HCT116 (cell line): ENCODE data around the gene TMTC2. TPM values are rescaled to one million over a fixed set of nuclear protein-coding genes. Genes with fewer than 3 reads are reported as not detected.

ENCODE experiments used
- ATAC-seq: fragments of 200-7000 bp; cut with Tn5 transposase; 2 replicates; pipeline ENCODE4 v1.9.1; 2020; ENCODE audit warnings: mild to moderate bottlenecking, moderate library complexity
- BruUV-seq: library from RNA; stranded (reverse); fragments of 400-500 nt; replicated peaks from 2 replicates; lab custom pipeline; 2021; lab: Mats Ljungman, UMichigan
- CTCF ChIA-PET: fragments of 300-600 bp; sonication (Branson Sonifier 250); formaldehyde crosslinking; loops from one replicate; lab custom pipeline; 2021; ENCODE audit warnings: antibody characterized with exemption; lab: Charles Lee
- POLR2A ChIA-PET: fragments of 300-600, 350-600 bp; sonication (Branson Sonifier 250); formaldehyde crosslinking; loops from one replicate; lab custom pipeline; 2021; ENCODE audit warnings: antibody characterized with exemption; lab: Charles Lee
- RAD21 ChIA-PET, 2 experiments: fragments of 300-600 bp; sonication (Branson Sonifier 250); formaldehyde crosslinking; loops; one replicate each; lab custom pipeline; 2023; ENCODE audit warnings: low total read pairs in 2 of 2; ENCODE audit not compliant: uncharacterized antibody in 2 of 2, unreplicated experiment in 2 of 2, low non-redundant PET in 1 of 2; lab: Charles Lee
- DNase-seq: peaks from one replicate; pipeline ENCODE4 v3.0.0-alpha.2; 2010; ENCODE audit warnings: low read depth, low spot score
- H2AFZ ChIP-seq: fragments of 200-600 bp; shearing (Covaris generic), sonication (generic); 2 replicates; pipeline ENCODE4 v1.6.1; 2017; ENCODE audit warnings: low read depth, mixed run types, mixed read lengths, antibody characterized with exemption, low read length; ENCODE audit not compliant: poor library complexity, severe bottlenecking
- H3K27ac ChIP-seq: 2 replicates; pipeline ENCODE4 v1.5.1; 2012; ENCODE audit warnings: low read depth, low read length
- H3K27me3 ChIP-seq: fragments of 200-600 bp; sonication (generic); 2 replicates; pipeline ENCODE4 v1.6.1; 2016; ENCODE audit warnings: mixed run types, low read length, mixed read lengths; ENCODE audit not compliant: insufficient read depth
- H3K36me3 ChIP-seq, 2 experiments: fragments of 200-500 bp in 1 of 2; fragments of 200-600 bp in 1 of 2; sonication (Bioruptor generic) in 1 of 2; sonication (generic) in 1 of 2; 2 replicates each; pipeline versions ENCODE4 v1.5.1 to v1.6.1; 2014 to 2016; ENCODE audit warnings: low read length in 2 of 2, inconsistent platforms in 1 of 2, mixed read lengths in 1 of 2, mixed run types in 1 of 2; ENCODE audit not compliant: insufficient read depth in 2 of 2, control insufficient read depth in 1 of 2
- H3K4me1 ChIP-seq, 2 experiments: fragments of 200-600 bp in 1 of 2; sonication (generic) in 1 of 2; 2 replicates each; pipeline versions ENCODE4 v1.5.1 to v1.6.1; 2012 to 2017; ENCODE audit warnings: low read length in 2 of 2, inconsistent platforms in 1 of 2, mild to moderate bottlenecking in 1 of 2, mixed read lengths in 1 of 2, mixed run types in 1 of 2, moderate library complexity in 1 of 2; ENCODE audit not compliant: insufficient read depth in 2 of 2, control insufficient read depth in 1 of 2
- H3K4me2 ChIP-seq: fragments of 200-600 bp; sonication (generic); 2 replicates; pipeline ENCODE4 v1.6.1; 2017; ENCODE audit warnings: mixed run types, low read length, mixed read lengths
- H3K4me3 ChIP-seq, 2 experiments: fragments of 200-600 bp in 1 of 2; sonication (generic) in 1 of 2; replicated peaks in 1 of 2; 2 replicates each; pipeline ENCODE4 v1.5.1; 2011 to 2016; ENCODE audit warnings: low read length in 2 of 2, control low read depth in 1 of 2, low read depth in 1 of 2, mild to moderate bottlenecking in 1 of 2, mixed read lengths in 1 of 2, mixed run types in 1 of 2
- H3K79me2 ChIP-seq: fragments of 200-600 bp; sonication (generic); 2 replicates; pipeline ENCODE4 v1.6.1; 2017; ENCODE audit warnings: mild to moderate bottlenecking, mixed run types, low read length, moderate library complexity, mixed read lengths; ENCODE audit not compliant: insufficient read depth
- H3K9ac ChIP-seq: fragments of 200-600 bp; sonication (generic); 2 replicates; pipeline ENCODE4 v1.6.1; 2016; ENCODE audit warnings: low read length, mixed read lengths
- H3K9me2 ChIP-seq: fragments of 200-600 bp; sonication (generic), shearing (Covaris generic); 2 replicates; pipeline ENCODE4 v1.6.1; 2017; ENCODE audit warnings: mixed run types, mild to moderate bottlenecking, moderate library complexity; ENCODE audit not compliant: insufficient read depth
- H3K9me3 ChIP-seq, 2 experiments: fragments of 200-500 bp in 1 of 2; fragments of 200-600 bp in 1 of 2; sonication (Bioruptor generic) in 1 of 2; sonication (generic) in 1 of 2; 2 replicates each; pipeline ENCODE4 v1.6.1; 2014 to 2017; ENCODE audit warnings: low read length in 2 of 2, mixed read lengths in 2 of 2, inconsistent platforms in 1 of 2, low read depth in 1 of 2, mild to moderate bottlenecking in 1 of 2, mixed run types in 1 of 2, moderate library complexity in 1 of 2; ENCODE audit not compliant: control insufficient read depth in 1 of 2, insufficient read depth in 1 of 2
- H4K20me1 ChIP-seq: fragments of 200-600 bp; sonication (generic), shearing (Covaris generic); 2 replicates; pipeline ENCODE4 v1.6.1; 2017; ENCODE audit warnings: mixed run types, mild to moderate bottlenecking, moderate library complexity; ENCODE audit not compliant: insufficient read depth
- ATF3 ChIP-seq: IDR thresholded peaks from 2 replicates; pipeline ENCODE4 v1.6.1; 2012
- CEBPB ChIP-seq: IDR thresholded peaks from 2 replicates; pipeline ENCODE4 v1.6.1; 2012; ENCODE audit warnings: low read depth
- CTCF ChIP-seq, 3 experiments: fragments of 200-600 bp in 1 of 3; sonication (generic) in 1 of 3; IDR thresholded peaks in 2 of 3; conservative IDR thresholded peaks in 1 of 3; 2 replicates each; pipeline ENCODE4 v1.5.1; 2012 to 2017; ENCODE audit warnings: low read depth in 2 of 3, low read length in 2 of 3, antibody characterized with exemption in 1 of 3, borderline replicate concordance in 1 of 3, control low read depth in 1 of 3, mild to moderate bottlenecking in 1 of 3, mixed read lengths in 1 of 3, mixed run types in 1 of 3, moderate library complexity in 1 of 3; ENCODE audit not compliant: insufficient read depth in 1 of 3
- EGR1 ChIP-seq: IDR thresholded peaks from 2 replicates; pipeline ENCODE4 v1.6.1; 2012; ENCODE audit warnings: low read depth
- ELF1 ChIP-seq: IDR thresholded peaks from 2 replicates; pipeline ENCODE4 v1.6.1; 2012; ENCODE audit warnings: low read depth, borderline replicate concordance
- EZH2phosphoT487 ChIP-seq: fragments of 200-600 bp; IDR thresholded peaks from 2 replicates; pipeline ENCODE4 v1.6.1; 2018; ENCODE audit warnings: antibody characterized with exemption, borderline replicate concordance
- FOSL1 ChIP-seq: IDR thresholded peaks from 2 replicates; pipeline ENCODE4 v1.6.1; 2012; ENCODE audit warnings: low read depth
- POLR2A ChIP-seq: IDR thresholded peaks from 2 replicates; pipeline ENCODE4 v1.7.0; 2011; ENCODE audit warnings: borderline replicate concordance; ENCODE audit not compliant: insufficient read depth, insufficient read length; ENCODE audit errors: extremely low read depth
- POLR2AphosphoS5 ChIP-seq: IDR thresholded peaks from 2 replicates; pipeline ENCODE4 v1.6.1; 2011; ENCODE audit warnings: mild to moderate bottlenecking, low read depth, low read length, moderate library complexity
- RAD21 ChIP-seq: IDR thresholded peaks from 2 replicates; pipeline ENCODE4 v1.6.1; 2012; ENCODE audit warnings: low read depth, mild to moderate bottlenecking
- REST ChIP-seq: IDR thresholded peaks from 2 replicates; pipeline ENCODE4 v1.6.1; 2012; ENCODE audit warnings: low read depth
- YY1 ChIP-seq: IDR thresholded peaks from 2 replicates; pipeline ENCODE4 v1.6.1; 2011; ENCODE audit warnings: low read length, low read depth, moderate library complexity, mild to moderate bottlenecking; ENCODE audit not compliant: insufficient replicate concordance; ENCODE audit errors: extremely low read depth
- ZNF274 ChIP-seq: fragments of 200-500 bp; sonication (Bioruptor generic); IDR thresholded peaks from 2 replicates; pipeline ENCODE4 v1.6.1; 2014; ENCODE audit warnings: mild to moderate bottlenecking, low read depth, low read length, inconsistent platforms
- intact Hi-C: fragments of 100-400 bp; cut with micrococcal nuclease; formaldehyde crosslinking; loops from 2 replicates; pipeline ENCODE4 v1.10.0; 2022
- total RNA-seq: library from RNA; stranded (reverse); gene quantifications from one replicate; pipeline ENCODE4 v1.2.1, GENCODE V29; 2021; ENCODE audit not compliant: unreplicated experiment

The TMTC2 gene
- total RNA-seq, 1 experiment from 2014 or later, result 11.5 TPM

GRCh38 chr12:82832981-82833380, 146.3 kb downstream of the TMTC2 start:
- Histone ChIP-seq H3K4me2 (no peak overlapping the region), H4K20me1 (no peaks in the 10 kb centered on the region), H3K27me3 (no peaks in the 10 kb centered on the region), H3K4me3 (no peak overlapping the region), H3K9me2 (no peaks in the 10 kb centered on the region), H3K27ac (no peak overlapping the region), H3K79me2 (no peaks in the 10 kb centered on the region), H3K9ac (no peak overlapping the region), H3K9me3 (no peaks in the 10 kb centered on the region), H2AFZ (no peak overlapping the region), H3K36me3 (no peaks in the 10 kb centered on the region), H3K4me1 (peaks cover 4 to 12% of the 10 kb centered on the region in 2 experiments; a peak in 3 of 4 replicates)
- ATAC-seq, result no peak
- BruUV-seq, result no TSS peak
- intact Hi-C loops, result no loop called here
- ChIA-PET RAD21 (no interaction called here), POLR2A (no interaction called here), CTCF (no interaction called here)
- TF ChIP-seq EZH2phosphoT487 (no peak), POLR2AphosphoS5 (no peak)
- DNase-seq, result no peak

GRCh38 chr12:82833481-82833880, 146.8 kb downstream of the TMTC2 start:
- H2AFZ ChIP-seq, result no peak overlapping the region
- ChIA-PET RAD21 (no interaction called here), POLR2A (no interaction called here), CTCF (no interaction called here)
- H3K27me3 ChIP-seq, result no peaks in the 10 kb centered on the region
- H4K20me1 ChIP-seq, result no peaks in the 10 kb centered on the region
- H3K4me2 ChIP-seq, result no peak overlapping the region
- no peak overlapping the region for H3K9ac ChIP-seq
- no peak overlapping the region for H3K27ac ChIP-seq
- no peak for ATAC-seq
- BruUV-seq, result no TSS peak
- no peaks in the 10 kb centered on the region for H3K79me2 ChIP-seq
- H3K4me3 ChIP-seq, result no peak overlapping the region
- H3K36me3 ChIP-seq, result no peaks in the 10 kb centered on the region
- no peak for DNase-seq
- intact Hi-C loops, result no loop called here
- H3K9me3 ChIP-seq, result no peaks in the 10 kb centered on the region
- no peaks in the 10 kb centered on the region; the same call in 1 of the 2 replicates for H3K9me2 ChIP-seq
- H3K4me1 ChIP-seq, result peaks cover 4 to 12% of the 10 kb centered on the region in 2 experiments; a peak in 3 of 4 replicates
- TF ChIP-seq CTCF (IDR thresholded peaks at IDR 0.05 in 2 of 3, conservative IDR thresholded peaks at IDR 0.05 in 1 of 3; ENCODE audit: borderline replicate concordance in 1 of 3, insufficient read depth in 1 of 3, low read depth in 2 of 3, low read length in 2 of 3), result no peak
- no peak for TF ChIP-seq ELF1
- TF ChIP-seq POLR2A, result no peak
- no peak for TF ChIP-seq ATF3
- no peak for TF ChIP-seq EGR1
- no peak for TF ChIP-seq YY1
- no peak for TF ChIP-seq ZNF274
- no peak for TF ChIP-seq REST
- no peak for TF ChIP-seq FOSL1
- TF ChIP-seq RAD21, result no peak
- TF ChIP-seq CEBPB, result no peak
